HG02885 (cell line): ENCODE measurements around the gene GAS7.
A peak's percentile ranks its signal among the peaks of the same experiment; 100 is the strongest.
"Not testable (repeated sequence)": the region's sequence is repeated elsewhere in the genome, so short reads cannot be mapped to it uniquely, and the experiment has no call there.

Experiments used
- ATAC-seq: cut with Tn5 transposase; IDR thresholded peaks from one replicate; pipeline ENCODE4 v1.9.1; 2021; ENCODE audit warnings: mild to moderate bottlenecking; ENCODE audit not compliant: unreplicated experiment, poor library complexity

Gene GAS7

DNA sequence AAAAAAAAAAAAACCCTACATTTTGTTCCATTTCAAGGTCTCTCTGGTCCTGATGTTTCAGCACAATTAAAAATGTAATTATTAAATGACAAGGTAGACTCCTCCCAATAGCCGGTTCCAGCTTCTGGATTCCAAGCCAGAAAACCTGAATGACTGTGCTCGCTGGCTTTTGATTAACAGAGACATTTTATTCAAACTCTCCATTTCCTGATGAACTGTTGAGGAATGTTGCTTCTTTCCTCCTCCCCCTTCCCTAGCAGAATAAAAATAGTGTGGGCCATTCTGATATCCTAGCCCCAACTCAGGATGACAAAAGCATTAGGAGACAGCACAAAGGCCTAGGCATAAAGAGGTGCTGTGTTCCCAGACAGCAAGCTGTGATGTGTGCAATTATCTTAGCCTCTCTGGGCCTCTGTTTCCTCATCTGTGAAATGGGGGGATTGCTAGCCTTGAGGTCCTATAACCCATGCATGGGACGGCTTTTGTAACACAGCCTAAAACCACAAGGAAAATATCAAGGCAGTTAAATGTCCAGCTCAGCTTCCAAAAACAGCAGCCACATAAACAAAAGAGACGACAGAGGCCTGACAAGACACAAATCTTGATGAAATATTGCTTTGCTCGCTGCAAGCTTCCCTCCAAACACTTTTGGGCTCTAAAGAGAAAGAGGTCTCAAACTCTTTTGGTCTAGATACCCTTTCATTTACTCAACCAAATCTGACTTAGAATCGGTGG is 166.1 kb downstream of the GAS7 start:
- ATAC-seq, result no peak

DNA sequence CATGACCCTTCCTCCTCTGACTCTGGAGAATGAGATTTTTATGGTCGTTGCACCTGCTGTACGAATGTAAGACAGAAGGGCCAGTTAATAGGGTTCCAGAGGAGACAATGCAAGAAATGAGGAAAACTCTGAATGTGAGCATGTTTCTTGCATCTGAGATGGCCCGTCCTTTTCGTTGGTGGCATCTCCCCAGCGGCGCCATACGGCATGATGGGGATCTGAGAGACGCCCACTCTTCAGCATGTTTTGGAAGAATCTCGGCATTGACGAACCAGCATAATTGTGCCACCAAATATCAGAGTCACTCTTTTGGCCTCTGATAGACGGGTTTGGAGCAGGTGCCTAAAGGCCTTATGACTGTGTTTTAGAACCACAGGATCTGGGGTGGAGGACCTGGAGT is 166.8 kb downstream of the GAS7 start:
- no peak for ATAC-seq

DNA sequence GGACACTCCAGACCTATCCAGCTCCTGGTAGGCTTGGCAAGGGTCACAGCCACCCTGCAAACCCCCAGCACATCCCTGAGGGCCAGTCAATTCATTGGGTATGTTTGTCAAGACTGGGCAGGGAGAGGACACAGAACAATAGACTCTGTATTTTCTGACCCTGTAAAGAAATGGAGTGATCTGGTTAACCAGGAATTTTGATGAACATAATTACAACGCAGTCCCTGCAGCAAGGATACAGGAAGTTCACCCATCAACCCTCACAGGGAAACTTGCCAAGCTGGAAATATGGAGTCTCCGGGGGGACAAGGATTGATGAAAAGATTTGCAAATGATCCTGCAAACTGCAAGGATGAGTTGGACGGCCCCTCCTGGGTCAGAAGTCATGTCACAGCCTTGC is 167.3 kb downstream of the GAS7 start:
- no peak for ATAC-seq

DNA sequence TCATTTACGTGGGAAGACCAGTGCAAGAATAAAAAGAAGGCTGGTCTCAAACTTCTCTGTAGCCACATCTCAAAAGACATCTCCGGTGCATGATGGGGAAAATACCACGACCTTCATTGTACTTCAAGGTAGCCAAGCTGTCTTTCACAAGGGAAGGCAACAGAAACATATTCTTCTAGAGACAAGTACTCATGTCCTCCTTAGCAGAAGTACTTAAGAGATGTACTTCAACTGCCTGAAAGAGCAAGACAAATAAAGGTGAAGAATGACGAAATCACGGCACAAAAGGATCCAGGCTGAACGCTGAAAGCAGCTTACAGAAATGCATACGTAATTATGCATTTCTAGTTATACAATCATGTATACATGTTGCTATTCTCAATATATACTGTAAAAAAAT is 169.3 kb downstream of the GAS7 start:
- ATAC-seq, result no peak

DNA sequence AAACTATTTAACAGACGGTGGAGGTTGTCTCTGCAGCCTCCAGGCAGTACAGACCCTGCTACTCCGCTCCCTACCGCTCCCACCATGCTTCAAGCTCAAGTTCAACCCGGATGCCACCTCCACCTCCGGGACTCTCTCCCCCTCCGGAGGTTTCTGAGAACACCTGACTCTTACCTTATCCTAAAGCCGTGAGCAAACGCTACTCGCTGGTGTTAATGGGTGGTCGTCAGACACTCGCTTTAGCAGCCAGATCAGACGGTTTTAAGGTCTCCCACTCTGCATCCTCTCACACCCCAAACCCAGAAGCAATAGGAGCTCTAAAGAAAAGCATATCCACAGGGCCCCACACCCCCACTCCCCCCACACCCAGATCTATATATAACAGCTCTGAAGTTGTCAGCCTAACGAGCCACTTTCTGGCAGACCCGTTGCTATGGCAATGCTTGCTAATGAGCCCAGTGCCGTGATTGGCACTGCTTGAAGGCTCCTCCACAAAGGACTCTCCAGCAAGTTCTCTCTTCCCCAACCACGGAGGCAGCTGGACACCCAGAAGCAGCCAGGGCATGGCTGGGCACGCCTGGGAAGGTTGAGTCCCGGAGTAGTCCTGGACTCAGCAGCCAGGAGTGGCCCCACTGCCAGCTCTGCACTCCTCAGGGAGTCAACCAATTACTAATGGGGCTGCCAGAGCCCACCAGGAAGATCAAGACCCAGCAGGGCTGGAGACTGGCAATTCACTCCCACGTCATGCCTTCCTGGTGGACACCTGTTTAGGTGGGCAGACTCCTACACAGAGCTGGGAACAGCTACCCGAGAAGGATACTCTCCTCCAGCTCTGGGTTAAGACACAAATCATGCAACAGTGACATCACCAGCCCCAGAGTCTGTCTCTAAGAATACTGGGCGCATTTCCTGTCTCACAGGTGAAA is 172.2 kb downstream of the GAS7 start:
- ATAC-seq, result peak; percentile 61

DNA sequence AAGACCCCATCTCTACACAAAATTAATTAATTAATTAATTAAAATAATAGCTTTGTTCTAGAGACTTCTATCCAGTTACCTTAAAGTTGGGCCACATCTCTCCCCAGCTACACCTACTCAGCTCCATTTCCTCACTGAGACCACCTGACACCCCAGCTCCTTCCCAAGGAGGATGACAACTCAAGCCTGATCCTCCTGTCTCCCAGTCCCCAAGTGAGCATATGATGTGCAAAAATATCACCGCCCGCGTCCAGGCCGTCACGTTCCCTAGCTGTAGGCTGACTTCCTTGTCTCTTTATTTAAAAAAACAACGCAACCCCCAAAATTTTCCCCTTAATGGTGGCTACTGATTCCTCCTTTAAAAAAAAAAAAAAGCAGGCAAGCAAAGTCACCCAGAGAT is 173.2 kb downstream of the GAS7 start:
- no peak for ATAC-seq

DNA sequence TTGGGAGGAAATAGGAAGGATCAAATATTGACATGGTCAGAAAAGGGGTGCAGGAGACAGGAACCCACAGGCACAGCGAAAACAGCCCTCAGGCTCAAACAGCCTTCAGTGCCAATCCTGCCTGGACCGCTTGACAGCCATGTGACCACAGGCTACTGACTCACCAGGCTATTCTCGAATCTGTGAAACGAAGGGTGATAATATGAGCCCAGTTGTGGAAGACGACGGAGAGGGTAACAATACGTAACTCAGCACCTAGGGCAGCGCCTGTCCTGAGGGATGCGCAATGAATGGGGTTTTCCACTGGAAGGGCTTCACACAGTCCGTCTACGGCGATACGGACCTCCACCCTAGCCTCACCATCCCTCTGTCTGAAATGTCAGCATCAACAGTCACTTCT is 176.0 kb downstream of the GAS7 start:
- no peak for ATAC-seq

DNA sequence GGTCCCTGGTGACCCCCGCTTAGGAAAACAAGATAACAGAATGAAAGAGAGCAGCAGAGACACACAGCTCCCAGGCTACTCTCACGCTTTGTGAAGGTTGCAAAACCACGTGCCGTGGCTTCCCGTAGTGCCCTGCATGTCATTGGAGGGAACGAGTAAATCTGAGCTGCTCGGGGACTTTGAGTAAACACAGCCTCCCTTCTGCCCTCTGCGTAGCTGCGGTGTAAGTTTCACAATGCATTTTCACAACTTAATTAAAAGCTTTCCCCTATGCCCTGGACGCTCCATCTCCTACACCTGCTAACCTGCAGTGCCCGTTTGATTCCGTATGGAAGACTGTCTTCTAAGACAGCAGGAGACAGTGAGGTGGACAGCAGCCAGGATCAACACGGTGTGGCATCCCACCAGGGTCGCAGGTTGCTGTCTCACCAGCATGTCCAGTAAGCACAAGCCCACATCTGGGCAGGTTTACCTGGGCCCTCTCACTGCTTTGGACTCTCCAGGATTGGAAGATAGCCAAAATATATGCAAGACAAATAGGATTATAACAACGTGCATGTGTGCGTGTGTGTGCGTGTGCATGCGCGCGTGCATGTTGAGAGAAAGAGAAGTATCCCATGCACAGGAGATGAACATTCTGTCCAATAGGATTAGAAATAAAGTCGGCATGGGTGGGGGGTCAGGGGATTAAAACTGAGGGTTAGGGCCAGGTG is 177.0 kb downstream of the GAS7 start:
- no peak for ATAC-seq

DNA sequence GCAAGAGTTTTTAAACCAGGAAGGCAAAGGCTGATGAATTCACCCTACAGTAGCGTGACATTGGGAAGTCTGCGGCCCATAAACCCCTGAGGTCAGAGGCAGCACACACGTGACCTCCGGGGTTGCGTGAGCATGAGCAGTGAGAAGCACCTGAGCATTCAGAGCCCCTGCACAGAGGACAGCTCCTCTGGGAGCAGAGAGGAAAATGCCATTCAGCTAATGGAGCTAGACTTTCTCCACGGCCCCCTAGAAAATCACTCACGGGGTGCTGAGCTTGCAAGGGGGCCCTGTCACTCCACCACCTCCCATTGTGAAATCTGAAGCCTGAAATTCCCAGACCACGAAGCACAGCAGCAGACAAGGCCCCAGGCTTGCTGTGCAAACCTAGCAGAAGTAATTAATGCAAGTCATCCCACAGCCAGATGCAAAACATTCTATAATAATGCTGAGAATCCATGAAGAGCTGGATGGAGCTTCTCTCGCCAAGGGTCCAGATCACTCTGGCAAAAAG is 178.4 kb downstream of the GAS7 start:
- no peak for ATAC-seq

DNA sequence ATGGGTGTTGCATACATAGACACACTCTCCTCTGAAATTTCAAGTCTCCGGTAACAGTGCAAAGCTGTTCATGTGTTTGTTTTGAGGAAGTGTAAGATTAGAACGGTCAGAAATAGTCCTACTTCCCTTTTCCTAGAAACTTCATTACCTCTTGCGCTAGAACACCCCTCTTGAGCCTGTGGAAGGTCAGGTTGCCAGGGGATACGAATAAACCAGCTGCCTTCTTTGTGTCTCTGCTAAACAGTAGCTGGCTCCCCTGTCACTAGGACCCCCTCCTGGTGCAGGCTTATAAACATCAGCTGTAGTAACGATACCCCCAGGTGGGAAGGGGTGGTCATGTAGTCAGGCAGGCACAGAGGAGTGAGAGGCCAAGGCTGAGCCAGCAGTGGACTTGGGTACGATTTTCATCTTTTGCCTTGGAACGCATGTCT is 179.9 kb downstream of the GAS7 start:
- ATAC-seq, result peak; percentile 55

DNA sequence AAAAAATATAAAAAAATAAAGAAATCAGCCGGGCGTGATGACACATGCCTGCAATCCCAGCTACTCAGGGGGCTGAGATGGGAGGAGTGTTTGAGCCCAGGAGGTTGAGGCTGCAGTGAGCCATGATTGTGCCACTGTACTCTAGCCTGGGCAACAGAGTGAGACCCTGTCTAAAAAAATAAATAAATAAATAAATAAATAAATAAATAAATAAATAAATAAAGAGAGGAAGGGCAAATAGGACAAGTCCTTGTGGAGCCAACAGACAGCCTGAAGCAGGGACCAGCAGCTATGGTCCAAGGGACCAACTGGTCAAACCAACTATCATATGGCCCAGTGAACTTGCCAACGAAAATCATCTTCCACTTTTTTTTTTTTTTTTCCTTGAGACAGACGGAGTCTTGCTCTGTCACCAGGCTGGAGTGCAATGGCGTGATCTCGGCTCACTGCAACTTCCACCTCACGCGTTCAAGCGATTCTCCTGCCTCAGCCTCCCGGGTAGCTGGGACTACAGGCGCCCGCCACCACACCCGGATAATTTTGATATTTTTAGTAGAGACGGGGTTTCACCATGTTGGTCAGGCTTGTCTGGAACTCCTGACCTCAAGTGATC is 181.3 kb downstream of the GAS7 start:
- ATAC-seq, result not testable (repeated sequence)

DNA sequence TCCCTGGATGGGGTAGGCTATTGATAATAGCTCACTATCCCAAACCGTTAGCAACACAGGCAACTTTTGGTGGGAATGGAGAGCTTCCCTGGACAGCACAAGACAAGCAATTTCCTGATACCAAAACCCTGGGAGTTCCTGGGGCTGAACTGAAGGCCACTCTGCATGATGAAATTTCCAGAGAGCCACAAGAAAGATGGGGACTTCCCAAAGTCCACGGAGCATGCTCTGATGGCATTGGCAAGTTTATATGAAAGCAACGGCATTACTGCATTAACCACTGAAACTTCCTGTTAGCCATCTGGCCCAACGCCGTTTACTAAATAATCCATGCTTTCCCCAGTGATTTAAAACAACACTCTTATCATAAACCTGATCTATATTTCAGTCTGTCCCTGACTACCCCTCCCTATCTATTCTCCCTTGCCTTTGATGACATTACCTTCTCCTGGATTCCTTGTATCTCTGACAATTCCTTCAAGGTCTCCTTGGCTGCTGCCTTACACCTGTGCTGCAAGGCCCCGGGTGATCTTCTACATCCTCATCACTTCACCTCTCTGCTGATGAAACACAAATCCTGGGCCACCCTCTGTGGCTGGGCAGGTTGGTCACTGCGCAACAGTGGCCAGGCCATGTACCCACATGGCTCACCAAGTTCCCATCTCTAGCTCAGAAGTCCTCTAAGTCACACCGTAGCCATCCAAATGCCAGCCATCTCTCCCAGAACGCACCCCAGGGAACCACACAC is 184.9 kb downstream of the GAS7 start:
- ATAC-seq, result peak; percentile 78

DNA sequence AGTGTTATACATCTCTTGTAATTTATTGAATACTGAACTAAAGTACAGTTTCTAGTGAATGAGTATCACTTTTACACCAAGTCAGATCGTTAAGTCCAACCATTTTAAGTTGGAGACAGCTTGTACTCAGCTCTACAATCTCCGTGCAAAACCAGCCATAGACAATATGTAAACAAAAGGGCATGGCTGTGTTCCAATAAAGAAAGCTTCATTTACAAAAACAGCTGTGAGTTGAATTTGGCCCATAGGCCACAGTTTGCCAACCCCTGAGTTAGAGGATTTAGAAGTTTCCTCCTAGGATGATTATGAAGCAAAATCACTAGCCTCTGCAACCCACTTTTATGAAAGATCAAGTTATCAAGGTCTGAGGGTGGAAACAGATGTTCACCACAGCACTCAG is 187.7 kb downstream of the GAS7 start:
- ATAC-seq, result no peak

DNA sequence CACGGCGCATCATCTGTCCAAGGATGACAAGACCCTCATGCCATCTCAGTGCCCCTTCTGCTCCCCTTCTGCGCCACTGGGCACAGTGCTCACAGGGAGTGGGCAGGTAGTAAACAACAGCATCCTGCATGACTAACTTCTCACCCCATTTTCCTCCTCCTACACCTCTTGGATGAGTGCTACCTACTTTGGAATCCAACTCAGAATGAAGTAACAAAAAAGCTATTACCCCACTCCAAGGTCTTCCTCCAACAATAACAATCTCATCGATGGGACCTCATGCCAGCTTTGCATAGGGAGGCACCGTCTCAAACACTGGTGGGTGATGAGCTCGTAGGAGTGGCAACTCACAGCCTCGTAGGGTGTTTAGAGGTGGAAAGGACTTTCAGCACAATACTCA is 194.7 kb downstream of the GAS7 start:
- no peak for ATAC-seq

DNA sequence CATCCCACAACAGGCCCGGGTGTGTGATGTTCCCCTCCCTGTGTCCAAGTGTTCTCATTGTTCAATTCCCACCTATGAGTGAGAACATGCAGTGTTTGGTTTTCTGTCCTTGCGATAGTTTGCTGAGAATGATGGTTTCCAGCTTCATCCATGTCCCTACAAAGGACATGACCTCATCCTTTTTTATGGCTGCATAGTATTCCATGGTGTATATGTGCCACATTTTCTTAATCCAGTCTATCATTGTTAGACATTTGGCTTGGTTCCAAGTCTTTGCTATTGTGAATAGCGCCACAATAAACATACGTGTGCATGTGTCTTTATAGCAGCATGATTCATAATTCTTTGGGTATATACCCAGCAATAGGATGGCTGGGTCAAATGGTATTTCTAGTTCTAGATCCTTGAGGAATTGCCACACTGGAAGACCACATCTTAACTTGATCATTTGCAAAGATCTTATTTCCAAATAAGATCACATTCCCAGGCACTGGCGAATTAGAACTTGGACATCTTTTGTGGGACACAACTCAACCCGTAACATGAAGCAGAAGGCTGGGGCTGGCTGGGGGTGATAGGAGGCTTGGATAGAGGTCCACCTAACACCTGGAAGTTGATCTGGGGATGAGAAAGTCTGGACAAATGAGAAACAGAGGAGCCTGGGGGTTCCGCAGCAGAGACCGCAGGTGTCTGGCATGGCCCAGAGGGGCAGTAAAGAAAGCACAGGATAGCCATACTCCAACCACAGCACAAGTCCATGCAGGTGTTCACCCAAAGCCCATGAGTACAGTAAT is 195.6 kb downstream of the GAS7 start:
- not testable (repeated sequence) for ATAC-seq

DNA sequence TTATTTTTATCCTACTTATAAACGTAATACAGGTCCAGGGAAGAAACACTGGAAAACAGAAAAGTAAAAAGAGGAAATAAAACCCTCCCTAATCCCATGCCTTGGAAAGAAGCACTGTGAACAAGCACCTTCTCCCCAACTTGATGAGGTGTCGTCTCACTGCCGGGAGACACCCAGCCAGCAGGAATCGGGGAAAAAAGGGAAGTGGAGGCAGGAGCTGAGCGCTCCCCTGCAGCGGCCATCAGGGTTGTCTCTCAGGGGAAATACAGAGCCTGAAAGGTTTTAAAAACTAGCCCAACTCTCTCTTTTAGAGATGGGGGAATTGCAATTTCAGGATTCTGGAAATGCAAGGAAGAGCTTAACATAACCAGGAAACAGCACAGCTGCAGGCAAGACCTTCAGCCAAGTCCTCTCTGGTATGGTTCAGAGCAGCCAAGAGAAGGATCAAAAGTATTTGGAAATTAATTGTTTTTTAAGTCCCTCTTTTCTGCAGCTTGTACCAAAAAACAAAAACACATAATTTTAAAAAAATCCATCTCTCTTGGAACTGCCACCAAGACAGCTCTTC is 197.0 kb downstream of the GAS7 start:
- ATAC-seq, result no peak

DNA sequence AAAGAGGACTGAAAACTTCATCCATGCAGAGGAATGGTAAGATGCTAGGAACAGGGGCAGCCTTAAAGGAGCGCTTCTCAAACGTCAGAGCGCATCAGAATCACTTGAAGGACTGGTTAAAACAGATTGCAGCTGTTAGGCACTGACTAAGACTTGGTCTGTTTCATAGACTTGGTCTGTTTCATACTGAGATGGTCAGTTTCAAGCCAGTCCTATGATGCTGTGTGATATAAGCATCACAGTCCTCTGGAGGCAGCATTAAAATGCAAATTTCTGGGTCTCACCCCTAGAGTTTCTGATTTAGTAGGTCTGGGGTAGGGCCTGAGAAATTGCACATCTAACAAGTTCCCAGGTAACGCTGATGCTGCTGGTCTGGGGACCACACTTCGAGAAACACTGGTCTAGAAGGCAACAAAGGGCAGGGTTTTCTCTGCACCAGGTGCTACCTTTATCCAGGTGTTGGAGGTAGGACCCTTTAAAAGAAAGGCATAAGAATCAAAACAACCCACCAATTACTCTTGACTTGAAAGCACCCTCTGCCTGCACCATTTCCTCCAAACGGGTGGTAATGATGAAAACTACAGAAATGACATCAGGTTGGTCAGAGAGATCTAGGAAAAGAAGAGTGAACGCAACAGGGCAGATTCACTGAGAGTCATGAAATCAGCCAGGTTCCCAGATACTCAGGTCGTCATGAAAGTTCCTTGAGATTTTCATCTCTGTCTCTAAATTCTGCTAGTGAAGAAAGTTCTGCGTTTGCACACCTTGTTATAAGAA is 198.3 kb downstream of the GAS7 start:
- ATAC-seq, result peak; percentile 88

DNA sequence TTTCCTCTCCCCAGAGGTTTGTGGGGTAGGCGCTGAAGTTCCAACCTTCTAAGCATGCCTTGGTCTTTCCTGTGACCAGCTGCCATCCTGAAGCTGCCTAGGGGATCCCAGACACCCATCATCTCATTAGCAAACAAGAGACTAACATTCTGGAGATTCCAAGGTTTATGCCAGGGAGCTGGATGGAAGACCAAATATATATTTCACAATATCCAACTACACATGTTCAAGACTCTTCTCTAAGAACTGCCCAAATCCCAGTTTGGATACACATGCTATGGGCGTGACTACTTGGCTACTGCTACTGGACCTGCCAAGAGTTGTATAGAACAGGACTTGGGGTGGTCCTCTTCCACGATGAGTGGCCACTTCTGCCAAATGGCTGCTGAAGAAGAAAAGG is 200.3 kb downstream of the GAS7 start:
- ATAC-seq, result no peak
